Loucy (cell line): Measurements from ENCODE around the gene TTF2.
"Not testable (repeated sequence)": the region's sequence is repeated elsewhere in the genome, so short reads cannot be mapped to it uniquely, and the experiment has no call there.

Experiments
- H2AFZ ChIP-seq: fragments of 200-600 bp; sonication (generic); 2 replicates; pipeline ENCODE4 v1.6.0; 2016; ENCODE audit warnings: antibody characterized with exemption, mild to moderate bottlenecking, low read length, moderate library complexity
- H3F3A ChIP-seq: fragments of 200-600 bp; 2 replicates; pipeline ENCODE4 v1.6.0; 2016; ENCODE audit warnings: antibody characterized with exemption, low read depth, mild to moderate bottlenecking
- H3K27me3 ChIP-seq: fragments of 200-600 bp; sonication (generic); 2 replicates; pipeline ENCODE4 v1.6.1; 2014; ENCODE audit warnings: low read length, mild to moderate bottlenecking; ENCODE audit not compliant: insufficient read depth, poor library complexity, severe bottlenecking
- H3K36me3 ChIP-seq: fragments of 200-600 bp; sonication (generic); 2 replicates; pipeline ENCODE4 v1.6.1; 2016; ENCODE audit warnings: low read length; ENCODE audit not compliant: insufficient read depth
- H3K4me1 ChIP-seq: fragments of 200-600 bp; sonication (generic); 2 replicates; pipeline ENCODE4 v1.5.1; 2014; ENCODE audit warnings: low read length, mild to moderate bottlenecking; ENCODE audit not compliant: insufficient read depth, poor library complexity, severe bottlenecking
- H3K4me2 ChIP-seq: fragments of 200-600 bp; sonication (generic); 2 replicates; pipeline ENCODE4 v1.6.0; 2014; ENCODE audit warnings: antibody characterized with exemption, low read length, low read depth, mild to moderate bottlenecking; ENCODE audit not compliant: poor library complexity, severe bottlenecking
- H3K4me3 ChIP-seq: fragments of 200-600 bp; sonication (generic); 2 replicates; pipeline ENCODE4 v1.5.1; 2014; ENCODE audit warnings: low read length, mild to moderate bottlenecking, mixed read lengths; ENCODE audit not compliant: poor library complexity, severe bottlenecking
- H3K79me2 ChIP-seq: fragments of 200-600 bp; sonication (generic); 2 replicates; pipeline ENCODE4 v1.6.1; 2014; ENCODE audit warnings: low read length; ENCODE audit not compliant: insufficient read depth
- H3K9ac ChIP-seq: fragments of 200-600 bp; sonication (generic); 2 replicates; pipeline ENCODE4 v1.6.0; 2014; ENCODE audit warnings: mild to moderate bottlenecking, low read depth, low read length, moderate library complexity; ENCODE audit not compliant: poor library complexity, severe bottlenecking
- H3K9me2 ChIP-seq: fragments of 200-600 bp; sonication (generic); replicated peaks from 2 replicates; pipeline ENCODE4 v1.6.1; 2016; ENCODE audit warnings: low read depth, low read length, mixed read lengths
- H3K9me3 ChIP-seq: fragments of 200-600 bp; sonication (generic); 2 replicates; pipeline ENCODE4 v1.6.1; 2014; ENCODE audit warnings: mild to moderate bottlenecking, antibody characterized with exemption, low read length, low read depth; ENCODE audit not compliant: insufficient read depth
- H4K20me1 ChIP-seq: fragments of 200-600 bp; sonication (generic); 2 replicates; pipeline ENCODE4 v1.6.0; 2014; ENCODE audit warnings: antibody characterized with exemption, low read length, mild to moderate bottlenecking; ENCODE audit not compliant: insufficient read depth, poor library complexity, severe bottlenecking
- CTCF ChIP-seq: fragments of 200-600 bp; sonication (generic); conservative IDR thresholded peaks from 2 replicates; pipeline ENCODE4 v1.5.1; 2014; ENCODE audit warnings: mild to moderate bottlenecking, antibody characterized with exemption, low read length
- EZH2phosphoT487 ChIP-seq: fragments of 200-600 bp; IDR thresholded peaks from 2 replicates; pipeline ENCODE4 v1.6.1; 2018; ENCODE audit warnings: antibody characterized with exemption, mild to moderate bottlenecking, moderate library complexity, borderline replicate concordance

TTF2 gene

DNA sequence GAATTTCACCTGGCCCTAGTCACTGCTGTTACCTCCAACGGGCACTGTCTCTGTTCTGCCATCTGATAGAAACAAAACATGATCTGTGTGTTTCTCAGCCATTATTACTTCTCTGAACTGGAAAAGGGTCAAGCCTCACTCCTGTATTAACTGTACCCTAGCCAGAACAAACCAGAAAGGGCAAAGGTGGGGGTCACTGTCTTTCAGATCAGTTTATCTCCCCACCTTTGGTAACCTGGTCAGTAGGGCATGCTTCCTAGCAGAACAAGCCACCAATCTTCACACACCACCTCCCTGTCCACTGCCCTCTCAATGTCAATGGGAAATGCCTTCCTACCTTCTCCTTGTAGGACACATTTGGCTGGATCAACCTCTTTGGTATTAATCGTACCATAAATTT is 57.6 kb downstream of the TTF2 start:
- no peak for TF ChIP-seq CTCF
- TF ChIP-seq EZH2phosphoT487 = no peak
- Histone ChIP-seq H3K4me2 (no peak overlapping the region), H3K4me3 (no peak overlapping the region), H3F3A (no peaks in the 10 kb centered on the region), H2AFZ (no peak overlapping the region), H3K36me3 (no peaks in the 10 kb centered on the region), H3K27me3 (no peaks in the 10 kb centered on the region), H3K9me2 (no peaks in the 10 kb centered on the region), H3K79me2 (no peaks in the 10 kb centered on the region), H4K20me1 (no peaks in the 10 kb centered on the region), H3K4me1 (no peaks in the 10 kb centered on the region), H3K9me3 (no peaks in the 10 kb centered on the region), H3K9ac (no peak overlapping the region)

- Histone ChIP-seq H4K20me1 (no peaks in the 10 kb centered on the region), H2AFZ (no peak overlapping the region), H3K27me3 (no peaks in the 10 kb centered on the region), H3K36me3 (no peaks in the 10 kb centered on the region), H3K4me3 (no peak overlapping the region), H3K4me1 (no peaks in the 10 kb centered on the region), H3K79me2 (no peaks in the 10 kb centered on the region), H3F3A (no peaks in the 10 kb centered on the region), H3K9me3 (no peaks in the 10 kb centered on the region), H3K9me2 (no peaks in the 10 kb centered on the region), H3K9ac (no peak overlapping the region), H3K4me2 (no peak overlapping the region)
- TF ChIP-seq EZH2phosphoT487 (no peak), CTCF (no peak)
Observed at GRCh38 chr1:117118137-117118536, 58.0 kb downstream of the TTF2 start.

DNA sequence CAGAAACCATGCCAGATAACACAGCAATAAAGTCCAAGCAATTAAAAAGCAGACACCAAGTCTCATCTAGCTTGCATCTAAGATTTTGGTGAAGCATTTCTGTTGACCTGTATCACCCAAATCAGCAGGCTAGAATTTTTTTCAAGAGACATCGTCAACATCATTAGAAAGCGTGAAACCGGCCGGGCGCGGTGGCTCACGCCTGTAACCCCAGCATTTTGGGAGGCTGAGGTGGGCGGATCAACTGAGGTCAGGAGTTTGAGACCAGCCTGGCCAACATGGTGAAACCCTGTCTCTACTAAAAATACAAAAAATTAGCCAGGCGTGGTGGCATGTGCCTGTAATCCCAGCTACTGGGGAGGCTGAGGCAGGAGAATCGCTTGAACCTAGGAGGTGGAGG is 59.0 kb downstream of the TTF2 start:
- H3K9ac ChIP-seq = not testable (repeated sequence)

GRCh38 chr1:117120774-117121588 is 60.9 kb downstream of the TTF2 start:
- H3K27me3 ChIP-seq = no peaks in the 10 kb centered on the region
- peak overlapping the region; percentile 76 for H3K4me2 ChIP-seq
- no peaks in the 10 kb centered on the region for H3K4me1 ChIP-seq
- H3K79me2 ChIP-seq = no peaks in the 10 kb centered on the region
- no peaks in the 10 kb centered on the region for H3F3A ChIP-seq
- H3K9ac ChIP-seq = peak overlapping the region; percentile 74
- peak overlapping the region; percentile 99 for H2AFZ ChIP-seq
- TF ChIP-seq EZH2phosphoT487 (no peak), CTCF (no peak)
- H3K4me3 ChIP-seq = peak overlapping the region; percentile 87
- no peaks in the 10 kb centered on the region for H3K9me2 ChIP-seq
- H3K9me3 ChIP-seq = no peaks in the 10 kb centered on the region
- no peaks in the 10 kb centered on the region for H3K36me3 ChIP-seq
- H4K20me1 ChIP-seq = no peaks in the 10 kb centered on the region

More for the DNA sequence above, 59.0 kb downstream of the TTF2 start:
- H3K9me2 ChIP-seq, H3K4me1 ChIP-seq, H3K9me3 ChIP-seq, H3K36me3 ChIP-seq, H3K4me2 ChIP-seq, H3K4me3 ChIP-seq, H2AFZ ChIP-seq, H3K27me3 ChIP-seq, H3F3A ChIP-seq, H4K20me1 ChIP-seq, H3K79me2 ChIP-seq: not testable (repeated sequence)
